Coronary artery (tissue), 2 donors: ENCODE results near the gene DUSP28.
"Not testable (repeated sequence)": the region's sequence is repeated elsewhere in the genome, so short reads cannot be mapped to it uniquely, and the experiment has no call there.

Experiments used
- DNase-seq: peaks from one replicate; pipeline ENCODE4 v3.0.0-alpha.2; 2017; ENCODE audit warnings: low spot score
- H3K27ac ChIP-seq, 2 donors: fragments of 200-600 bp; sonication (generic); one replicate each; pipeline ENCODE4 v1.5.1; 2016 to 2019
- H3K4me3 ChIP-seq: fragments of 200-600 bp; sonication (generic); 2 replicates; pipeline ENCODE4 v1.5.1; 2016; ENCODE audit warnings: mild to moderate bottlenecking, moderate library complexity
- TF ChIP-seq, protein P1 (sequence below): fragments of 200-600 bp; sonication (generic); IDR thresholded peaks from one replicate; pipeline ENCODE4 v1.5.1; 2019; ENCODE audit warnings: antibody characterized with exemption

Gene DUSP28

DNA sequence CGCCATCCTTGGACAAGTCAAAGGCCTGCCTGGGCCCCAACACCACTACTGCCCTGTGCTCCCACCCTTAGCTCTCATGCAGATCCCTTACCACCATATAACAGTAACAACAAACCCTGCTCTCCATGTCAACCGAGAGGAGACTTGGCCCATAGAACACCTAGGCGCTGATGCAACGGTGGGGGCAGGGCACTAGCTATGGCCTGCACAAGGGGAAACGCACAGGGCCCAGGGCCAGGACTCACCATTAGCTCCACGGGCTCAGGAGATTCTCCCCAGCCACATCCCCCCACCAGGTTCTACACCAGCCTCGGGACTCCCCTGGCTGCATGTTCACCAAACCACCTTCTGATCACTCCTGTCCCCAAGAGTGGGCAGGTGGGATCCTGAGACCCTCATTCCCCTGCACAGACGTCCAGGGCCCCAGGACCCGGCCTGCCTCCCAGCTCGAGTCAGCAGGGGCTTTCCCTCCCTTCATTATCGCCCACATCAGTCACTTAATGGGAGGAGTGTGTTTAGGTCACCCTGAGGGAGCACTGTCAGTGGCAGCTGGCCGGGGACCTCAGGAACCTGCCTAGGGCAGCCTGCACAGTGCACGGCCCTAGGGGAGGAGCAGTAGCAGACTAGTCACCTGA is 31.6 kb upstream of the DUSP28 start:
- Histone ChIP-seq H3K4me3 (no peak overlapping the region), H3K27ac (no peak overlapping the region)
- DNase-seq: peak; percentile 50
- TF ChIP-seq, protein P1, sequence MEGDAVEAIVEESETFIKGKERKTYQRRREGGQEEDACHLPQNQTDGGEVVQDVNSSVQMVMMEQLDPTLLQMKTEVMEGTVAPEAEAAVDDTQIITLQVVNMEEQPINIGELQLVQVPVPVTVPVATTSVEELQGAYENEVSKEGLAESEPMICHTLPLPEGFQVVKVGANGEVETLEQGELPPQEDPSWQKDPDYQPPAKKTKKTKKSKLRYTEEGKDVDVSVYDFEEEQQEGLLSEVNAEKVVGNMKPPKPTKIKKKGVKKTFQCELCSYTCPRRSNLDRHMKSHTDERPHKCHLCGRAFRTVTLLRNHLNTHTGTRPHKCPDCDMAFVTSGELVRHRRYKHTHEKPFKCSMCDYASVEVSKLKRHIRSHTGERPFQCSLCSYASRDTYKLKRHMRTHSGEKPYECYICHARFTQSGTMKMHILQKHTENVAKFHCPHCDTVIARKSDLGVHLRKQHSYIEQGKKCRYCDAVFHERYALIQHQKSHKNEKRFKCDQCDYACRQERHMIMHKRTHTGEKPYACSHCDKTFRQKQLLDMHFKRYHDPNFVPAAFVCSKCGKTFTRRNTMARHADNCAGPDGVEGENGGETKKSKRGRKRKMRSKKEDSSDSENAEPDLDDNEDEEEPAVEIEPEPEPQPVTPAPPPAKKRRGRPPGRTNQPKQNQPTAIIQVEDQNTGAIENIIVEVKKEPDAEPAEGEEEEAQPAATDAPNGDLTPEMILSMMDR: no peak

DNA sequence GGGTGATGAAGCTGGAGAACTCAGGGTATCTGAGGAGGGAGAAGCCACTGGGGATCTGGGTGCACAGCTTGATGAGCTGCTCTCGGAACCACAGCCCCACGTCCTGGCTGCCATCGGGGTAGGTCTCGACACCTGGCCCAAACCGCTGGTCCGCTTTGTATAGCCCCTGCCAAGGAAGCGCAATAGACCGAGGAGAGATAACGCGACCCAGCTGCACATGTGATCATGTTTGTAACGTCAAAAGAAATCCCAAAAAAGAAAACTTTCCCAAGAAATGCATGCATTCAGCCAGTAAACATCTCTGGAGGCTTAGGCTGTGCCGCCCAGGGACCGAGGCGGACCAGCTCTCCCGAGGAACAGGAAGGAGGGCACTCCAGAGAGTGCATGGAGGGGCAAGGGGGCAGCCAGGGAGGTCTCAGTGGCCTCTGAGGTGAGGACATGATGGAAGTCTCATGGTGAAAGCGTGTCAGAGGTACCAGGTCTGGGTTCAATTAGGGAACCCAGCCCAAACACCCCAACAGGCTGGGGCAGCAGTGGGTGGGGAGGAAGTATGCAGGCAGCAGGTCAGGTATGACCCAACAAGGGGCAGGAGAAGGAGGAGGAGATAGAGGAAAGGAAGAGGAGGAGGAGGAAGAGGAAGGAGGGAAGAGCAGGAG is 30.7 kb upstream of the DUSP28 start:
- TF ChIP-seq, protein P1: no peak
- peak; percentile 54 for DNase-seq

DNA sequence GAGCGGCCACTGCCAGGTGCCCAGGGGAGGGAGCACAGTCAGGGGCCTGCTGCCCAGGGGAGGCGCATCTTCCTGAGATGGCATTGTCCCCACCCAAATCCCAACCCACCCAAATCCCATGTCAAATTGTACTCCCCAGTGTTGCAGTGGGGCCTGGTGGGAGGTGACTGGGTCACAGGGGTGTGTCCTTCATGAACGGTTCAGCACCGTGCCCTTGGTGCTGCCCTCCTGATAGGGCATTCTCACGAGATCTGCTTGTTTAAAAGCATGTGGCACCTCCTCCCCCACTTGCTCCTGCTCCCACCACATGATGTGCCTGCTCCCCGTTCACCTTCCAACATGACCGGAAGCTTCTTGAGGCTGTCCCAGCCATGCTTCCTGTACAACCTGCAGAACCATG is 30.0 kb upstream of the DUSP28 start:
- Histone ChIP-seq H3K27ac (no peak overlapping the region), H3K4me3 (no peak overlapping the region)
- TF ChIP-seq, protein P1: no peak
- DNase-seq: peak; percentile 16

More for the DNA sequence above, 30.7 kb upstream of the DUSP28 start:
- H3K27ac ChIP-seq: no peak overlapping the region
- no peak overlapping the region for H3K4me3 ChIP-seq

DNA sequence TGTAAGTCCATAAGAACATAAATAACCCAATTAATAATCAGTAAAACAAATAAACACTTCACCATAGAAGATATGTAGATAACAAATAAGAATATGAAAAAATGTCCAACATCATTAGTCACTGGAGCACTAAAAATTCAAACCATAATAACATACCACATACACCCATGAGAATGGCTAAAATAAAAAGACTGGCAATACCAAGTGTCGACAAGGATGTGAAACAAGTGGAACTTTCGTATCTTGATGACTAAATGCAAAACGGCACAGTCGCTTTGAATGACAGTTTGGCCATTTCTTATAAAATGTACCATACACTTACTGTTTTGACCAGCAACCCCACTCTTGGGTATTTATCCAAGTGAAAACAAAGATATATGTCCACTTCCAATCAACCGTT is 29.1 kb upstream of the DUSP28 start:
- no peak for DNase-seq
- Histone ChIP-seq H3K4me3 (no peak overlapping the region), H3K27ac (no peak overlapping the region)
- TF ChIP-seq, protein P1: no peak

DNA sequence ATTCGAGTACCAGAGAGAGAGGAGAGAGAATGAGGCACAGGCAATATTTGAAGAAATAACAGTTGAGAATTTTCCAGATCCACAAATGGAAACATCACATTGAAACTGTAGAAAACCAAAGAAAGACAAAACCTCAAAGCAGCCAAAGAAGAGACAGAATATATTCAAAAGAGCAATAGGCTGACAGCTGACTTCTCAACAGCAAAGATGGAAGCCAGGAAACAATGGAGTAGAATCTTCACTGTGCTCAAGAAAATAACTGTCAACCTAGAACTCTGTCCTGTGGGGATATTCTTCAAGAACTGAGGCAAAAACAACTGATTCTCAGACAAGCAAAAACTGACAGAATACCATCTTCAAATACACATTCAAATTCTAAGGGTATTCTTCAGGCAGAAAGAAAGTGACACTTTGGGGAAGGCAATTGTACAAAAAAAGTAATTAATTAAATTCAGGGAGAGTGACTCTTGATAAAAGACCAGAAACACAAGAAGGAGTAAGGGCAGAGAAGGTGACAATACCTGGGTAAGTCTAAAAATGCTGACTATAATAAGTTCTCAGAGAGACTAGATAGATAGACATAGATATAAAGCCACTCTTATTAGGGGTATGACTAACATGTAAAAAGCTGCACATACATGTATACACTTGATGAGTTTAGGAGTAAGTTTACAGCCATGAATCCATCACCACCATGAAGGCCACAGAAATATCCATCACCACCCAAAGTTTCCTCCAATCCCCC is 28.0 kb upstream of the DUSP28 start:
- H3K4me3 ChIP-seq: no peak overlapping the region
- no peak for DNase-seq
- TF ChIP-seq, protein P1: no peak
- H3K27ac ChIP-seq: no peak overlapping the region

DNA sequence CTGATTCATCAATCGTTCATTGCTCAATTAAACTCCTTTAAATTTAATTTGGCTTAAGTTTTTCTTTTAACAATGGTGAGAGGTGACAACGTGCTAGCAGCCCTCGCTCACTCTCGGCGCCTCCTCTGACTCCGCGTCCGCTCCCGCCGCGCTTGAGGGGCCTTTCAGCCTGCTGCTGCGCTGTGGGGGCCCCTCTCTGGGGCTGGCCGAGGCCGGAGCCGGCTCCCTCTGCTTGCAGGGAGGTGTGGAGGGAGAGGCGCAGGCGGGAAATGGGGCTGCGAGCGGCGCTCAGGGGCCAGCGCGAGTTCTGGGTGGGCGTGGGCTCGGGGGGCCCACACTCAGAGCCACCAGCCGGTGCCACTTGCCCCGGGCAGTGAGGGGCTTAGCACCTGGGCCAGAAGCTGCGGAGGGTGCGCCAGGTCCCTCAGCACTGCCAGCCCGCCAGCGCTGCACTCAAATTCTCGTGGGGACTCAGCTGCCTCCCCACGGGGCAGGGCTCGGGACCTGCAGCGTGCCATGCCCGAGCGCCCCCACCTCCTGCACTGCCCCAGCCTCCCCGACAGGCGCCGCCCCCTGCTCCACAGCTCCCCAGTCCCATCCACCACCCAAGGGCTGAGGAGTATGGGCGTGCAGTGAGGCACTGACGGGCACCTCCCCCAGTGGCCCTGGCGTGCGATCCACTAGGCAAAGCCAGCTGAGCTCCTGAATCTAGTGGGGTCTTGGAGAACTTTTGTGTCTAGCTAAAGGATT is 22.0 kb upstream of the DUSP28 start:
- Histone ChIP-seq H3K27ac (no peak overlapping the region), H3K4me3 (no peak overlapping the region)
- TF ChIP-seq, protein P1: no peak
- peak; percentile 58 for DNase-seq

DNA sequence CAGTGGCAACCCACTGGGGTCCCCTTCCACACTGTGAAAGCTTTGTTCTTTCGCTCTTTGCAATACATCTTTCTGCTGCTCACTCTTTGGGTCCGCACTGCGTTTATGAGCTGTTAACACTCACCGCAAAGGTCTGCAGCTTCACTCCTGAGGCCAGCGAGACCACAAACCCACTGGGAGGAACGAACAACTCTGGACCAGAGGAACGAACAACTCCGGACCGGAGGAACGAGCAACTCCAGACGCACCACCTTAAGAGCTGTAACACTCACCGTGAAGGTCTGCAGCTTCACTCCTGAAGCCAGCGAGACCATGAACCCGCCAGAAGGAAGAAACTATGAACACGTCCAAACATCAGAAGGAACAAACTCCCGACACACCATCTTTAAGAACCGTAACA is 21.1 kb upstream of the DUSP28 start:
- H3K27ac ChIP-seq, H3K4me3 ChIP-seq: not testable (repeated sequence)
- DNase-seq: peak; percentile 19
